ENCODE results near the gene EME1. TPM values are rescaled to one million over a fixed set of nuclear protein-coding genes. Genes with fewer than 3 reads are reported as not detected.

The EME1 gene
- total and polyA plus RNA-seq, 10 of the 15 experiments (the other 5 are each of a cell fraction or from before 2014, with no cell fraction given): 13.8 to 40.5 (median 22.0) TPM

GRCh38 chr17:50372758-50373556 lies at the start of gene EME1, which contains the start of gene MRPL27 (continued):
- TF ChIP-seq MEF2B (IDR thresholded peaks at IDR 0.05; ENCODE audit: partially characterized antibody, poor library complexity, severe bottlenecking) (peak; percentile 62), USF2 (IDR thresholded peaks at IDR 0.05; ENCODE audit: borderline replicate concordance, low read depth, low read length) (peak; percentile 93), BCLAF1 (IDR thresholded peaks at IDR 0.05) (no peak), CBX5 (IDR thresholded peaks at IDR 0.05; ENCODE audit: low read depth) (no peak), MTA2 (IDR thresholded peaks at IDR 0.05; ENCODE audit: low read depth) (peak; percentile 92), TARDBP (IDR thresholded peaks at IDR 0.05; ENCODE audit: borderline replicate concordance) (no peak), SMAD1 (IDR thresholded peaks at IDR 0.05; ENCODE audit: low read depth, partially characterized antibody) (peak; percentile 67), ZNF217 (IDR thresholded peaks at IDR 0.05) (no peak), RAD51 (IDR thresholded peaks at IDR 0.05) (peak; percentile 100), ESRRA (IDR thresholded peaks at IDR 0.05; ENCODE audit: low read length) (no peak), SUPT20H (IDR thresholded peaks at IDR 0.05; ENCODE audit: borderline replicate concordance, control insufficient read depth, low read depth, low read length) (no peak), POU2F2 (IDR thresholded peaks at IDR 0.05; ENCODE audit: borderline replicate concordance, low read depth, low read length) (peak; percentile 90; the same call in 2 of the 3 replicates), ATF7 (IDR thresholded peaks at IDR 0.05; ENCODE audit: low read depth) (peak; percentile 86), NBN (IDR thresholded peaks at IDR 0.05) (peak; percentile 96), CUX1 (IDR thresholded peaks at IDR 0.05; ENCODE audit: insufficient replicate concordance, low read depth, low read length) (no peak), TCF3 (IDR thresholded peaks at IDR 0.05; ENCODE audit: borderline replicate concordance, insufficient read depth, low read depth, low read length) (no peak), POLR2AphosphoS2 (IDR thresholded peaks at IDR 0.05; ENCODE audit: low read depth, low read length) (peak; percentile 87; the same call in 1 of the 2 replicates)

All from GM12878 (cell line).